ENCODE data around the gene CEACAM16.

The CEACAM16 gene

GRCh38 chr19:44747739-44748425 lies 48.9 kb downstream of the CEACAM16 start (continued):
- TF ChIP-seq, protein P1, sequence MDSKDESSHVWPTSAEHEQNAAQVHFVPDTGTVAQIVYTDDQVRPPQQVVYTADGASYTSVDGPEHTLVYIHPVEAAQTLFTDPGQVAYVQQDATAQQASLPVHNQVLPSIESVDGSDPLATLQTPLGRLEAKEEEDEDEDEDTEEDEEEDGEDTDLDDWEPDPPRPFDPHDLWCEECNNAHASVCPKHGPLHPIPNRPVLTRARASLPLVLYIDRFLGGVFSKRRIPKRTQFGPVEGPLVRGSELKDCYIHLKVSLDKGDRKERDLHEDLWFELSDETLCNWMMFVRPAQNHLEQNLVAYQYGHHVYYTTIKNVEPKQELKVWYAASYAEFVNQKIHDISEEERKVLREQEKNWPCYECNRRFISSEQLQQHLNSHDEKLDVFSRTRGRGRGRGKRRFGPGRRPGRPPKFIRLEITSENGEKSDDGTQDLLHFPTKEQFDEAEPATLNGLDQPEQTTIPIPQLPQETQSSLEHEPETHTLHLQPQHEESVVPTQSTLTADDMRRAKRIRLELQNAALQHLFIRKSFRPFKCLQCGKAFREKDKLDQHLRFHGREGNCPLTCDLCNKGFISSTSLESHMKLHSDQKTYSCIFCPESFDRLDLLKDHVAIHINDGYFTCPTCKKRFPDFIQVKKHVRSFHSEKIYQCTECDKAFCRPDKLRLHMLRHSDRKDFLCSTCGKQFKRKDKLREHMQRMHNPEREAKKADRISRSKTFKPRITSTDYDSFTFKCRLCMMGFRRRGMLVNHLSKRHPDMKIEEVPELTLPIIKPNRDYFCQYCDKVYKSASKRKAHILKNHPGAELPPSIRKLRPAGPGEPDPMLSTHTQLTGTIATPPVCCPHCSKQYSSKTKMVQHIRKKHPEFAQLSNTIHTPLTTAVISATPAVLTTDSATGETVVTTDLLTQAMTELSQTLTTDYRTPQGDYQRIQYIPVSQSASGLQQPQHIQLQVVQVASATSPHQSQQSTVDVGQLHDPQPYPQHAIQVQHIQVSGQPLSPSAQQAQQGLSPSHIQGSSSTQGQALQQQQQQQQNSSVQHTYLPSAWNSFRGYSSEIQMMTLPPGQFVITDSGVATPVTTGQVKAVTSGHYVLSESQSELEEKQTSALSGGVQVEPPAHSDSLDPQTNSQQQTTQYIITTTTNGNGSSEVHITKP (tag by site-specific recombination; IDR thresholded peaks at IDR 0.05), result 0 out of 2 replicates have a peak, but pooled peaks have one; percentile 7
- TF ChIP-seq ZNF335 (tag by site-specific recombination; conservative IDR thresholded peaks at IDR 0.05), result peak; percentile 72
- 0 out of 2 replicates have a peak, but pooled peaks have one; percentile 32 for TF ChIP-seq ZNF792 (tag by site-specific recombination; IDR thresholded peaks at IDR 0.05)
- TF ChIP-seq ZNF843 (tag by site-specific recombination; IDR thresholded peaks at IDR 0.05), result peak; percentile 16; the same call in 1 of the 2 replicates
- no peak for TF ChIP-seq ZNF146 (tag by site-specific recombination; IDR thresholded peaks at IDR 0.05)
- TF ChIP-seq ZNF692 (tag by site-specific recombination; IDR thresholded peaks at IDR 0.05), result no peak
- TF ChIP-seq SETDB1 (IDR thresholded peaks at IDR 0.05; ENCODE audit: insufficient read length, low read length), result no peak
- no peak for TF ChIP-seq ZNF610 (tag by site-specific recombination; IDR thresholded peaks at IDR 0.05; ENCODE audit: borderline replicate concordance)
- TF ChIP-seq IKZF3 (tag by site-specific recombination; IDR thresholded peaks at IDR 0.05), result no peak; the same call in 1 of the 2 replicates

DNA sequence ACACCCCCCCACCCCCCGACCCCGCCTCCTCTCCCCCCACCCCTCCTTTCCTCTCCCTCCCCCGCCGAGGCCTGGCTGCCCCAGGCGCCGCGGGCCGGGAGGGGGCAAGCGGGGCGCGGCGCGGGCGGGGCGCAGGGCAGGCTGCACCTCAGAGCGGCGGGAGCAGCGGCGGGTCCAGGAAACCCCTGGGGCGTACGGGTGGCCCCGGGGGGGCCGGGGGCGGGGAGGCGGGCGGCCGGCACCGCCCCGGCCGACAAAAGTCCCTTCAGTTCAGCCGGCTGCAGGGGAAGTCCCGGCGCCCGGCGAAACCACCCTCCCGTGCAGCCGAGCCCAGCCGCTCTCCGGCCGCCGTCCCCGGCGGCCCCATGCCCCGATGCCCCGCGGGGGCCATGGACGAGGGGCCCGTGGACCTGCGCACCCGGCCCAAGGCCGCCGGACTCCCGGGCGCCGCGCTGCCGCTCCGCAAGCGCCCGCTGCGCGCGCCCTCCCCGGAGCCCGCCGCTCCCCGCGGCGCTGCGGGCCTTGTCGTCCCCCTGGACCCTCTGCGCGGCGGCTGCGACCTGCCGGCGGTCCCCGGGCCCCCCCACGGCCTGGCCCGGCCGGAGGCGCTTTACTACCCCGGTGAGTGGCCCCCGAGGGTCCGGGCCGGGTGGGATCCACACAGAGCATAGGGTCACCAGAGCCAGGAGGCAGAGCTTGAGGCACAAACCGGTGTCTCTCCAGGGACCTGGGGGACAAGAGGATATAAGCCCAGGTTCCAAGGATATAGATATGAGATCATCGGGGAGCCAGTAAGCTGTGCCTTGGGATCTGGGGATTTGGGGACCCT lies 49.7 kb downstream of the CEACAM16 start, which contains the start of gene BCL3:
Gene BCL3 (plus strand): TSS at position 283 of the 829 bp plus-strand sequence. CDS start 83 bp downstream, at position 366.
- no peaks in the 10 kb centered on the region for H3K9me3 ChIP-seq (ENCODE audit: control insufficient read depth, insufficient read depth, low read depth, low read length)
- H3K4me3 ChIP-seq (ENCODE audit: low read depth, low read length), result peak within 1 kb of the TSS; percentile 35
- POLR2A ChIA-PET, result interaction anchor here (0.5 to 0.9 kb wide), 3 partner anchors 22 to 255 kb away, joined by 3 to 6 read pairs (median 5); no protein-coding TSS in a partner anchor
- H3K4me1 ChIP-seq (ENCODE audit: control insufficient read depth, insufficient read depth, low read length), result peaks cover 8% of the 10 kb centered on the region
- CTCF ChIA-PET, result interaction anchor here (0.7 to 1.3 kb wide), 4 partner anchors 11 to 395 kb away, joined by 3 read pairs; no protein-coding TSS in a partner anchor
- H3K27ac ChIP-seq (ENCODE audit: extremely low read depth, low read depth, low read length), result peak within 1 kb of the TSS; percentile 81; the same call in 1 of the 2 replicates
- H3K36me3 ChIP-seq (ENCODE audit: control insufficient read depth in 2 of 2, insufficient read depth in 1 of 2, low read length in 2 of 2), result peaks cover 6 to 8% of the 10 kb centered on the region in 2 experiments; a peak in 2 of 3 replicates
- TF ChIP-seq IKZF3 (tag by site-specific recombination; IDR thresholded peaks at IDR 0.05) (no peak), ZNF335 (tag by site-specific recombination; conservative IDR thresholded peaks at IDR 0.05) (0 out of 2 replicates have a peak, but pooled peaks have one; percentile 13), ZNF221 (tag by site-specific recombination; IDR thresholded peaks at IDR 0.05; ENCODE audit: borderline replicate concordance) (no peak), ZIC2 (tag by site-specific recombination; IDR thresholded peaks at IDR 0.05) (peak; percentile 44), PATZ1 (tag by site-specific recombination; IDR thresholded peaks at IDR 0.05) (peak; percentile 35; the same call in 1 of the 2 replicates), ZSCAN30 (tag by site-specific recombination; IDR thresholded peaks at IDR 0.05) (no peak), REST (tag by site-specific recombination; IDR thresholded peaks at IDR 0.05) (no peak), GLIS2 (tag by site-specific recombination; IDR thresholded peaks at IDR 0.05) (0 out of 2 replicates have a peak, but pooled peaks have one; percentile 14), ZNF423 (tag by site-specific recombination; IDR thresholded peaks at IDR 0.05) (no peak), ZNF350 (tag by site-specific recombination; IDR thresholded peaks at IDR 0.05) (no peak), PRDM4 (tag by site-specific recombination; IDR thresholded peaks at IDR 0.05) (no peak), YY1 (tag by site-specific recombination; IDR thresholded peaks at IDR 0.05) (no peak), ZNF133 (tag by site-specific recombination; IDR thresholded peaks at IDR 0.05) (no peak)
